OCI-LY7 (cell line): ENCODE measurements around the gene MIR17HG. TPM values are rescaled to one million over a fixed set of nuclear protein-coding genes. Genes with fewer than 3 reads are reported as not detected.

ENCODE experiments used
- BruUV-seq: library from RNA; stranded (reverse); fragments of 400-500 nt; replicated peaks from 2 replicates; lab custom pipeline; 2021; lab: Mats Ljungman, UMichigan
- CTCF ChIA-PET: fragments of 300-600 bp; sonication (Branson Sonifier 250); formaldehyde crosslinking; loops from one replicate; lab custom pipeline; 2022; ENCODE audit warnings: antibody characterized with exemption; ENCODE audit not compliant: unreplicated experiment; lab: Charles Lee
- POLR2A ChIA-PET: fragments of 300-600 bp; sonication (Branson Sonifier 250); formaldehyde crosslinking; loops from one replicate; lab custom pipeline; 2022; ENCODE audit warnings: antibody characterized with exemption; lab: Charles Lee
- DNase-seq: peaks from one replicate; pipeline ENCODE4 v3.0.0-alpha.2; 2015; ENCODE audit warnings: low spot score
- H2AFZ ChIP-seq: fragments of 200-600 bp; sonication (generic), shearing (Covaris generic); 2 replicates; pipeline ENCODE4 v1.6.1; 2014; ENCODE audit warnings: mild to moderate bottlenecking, antibody characterized with exemption, low read length, moderate library complexity
- H3K27ac ChIP-seq: fragments of 200-600 bp; sonication (generic); 2 replicates; pipeline ENCODE4 v1.5.1; 2014; ENCODE audit warnings: mixed run types, low read depth, mild to moderate bottlenecking, moderate library complexity, low read length, inconsistent platforms; ENCODE audit not compliant: poor library complexity, severe bottlenecking
- H3K36me3 ChIP-seq: fragments of 200-600 bp; sonication (generic); 2 replicates; pipeline ENCODE4 v1.6.1; 2014; ENCODE audit warnings: mild to moderate bottlenecking, antibody characterized with exemption, low read length, moderate library complexity, mixed read lengths; ENCODE audit not compliant: insufficient read depth
- H3K4me1 ChIP-seq: fragments of 200-600 bp; sonication (generic); 2 replicates; pipeline ENCODE4 v1.5.1; 2014; ENCODE audit warnings: mild to moderate bottlenecking, low read length; ENCODE audit not compliant: insufficient read depth, poor library complexity, severe bottlenecking
- H3K4me2 ChIP-seq: fragments of 200-600 bp; sonication (generic); 2 replicates; pipeline ENCODE4 v1.6.1; 2014; ENCODE audit warnings: mild to moderate bottlenecking, low read length
- H3K4me3 ChIP-seq: fragments of 200-600 bp; sonication (generic); 2 replicates; pipeline ENCODE4 v1.5.1; 2014; ENCODE audit warnings: mild to moderate bottlenecking, low read depth, low read length; ENCODE audit not compliant: poor library complexity, severe bottlenecking
- H3K79me2 ChIP-seq: fragments of 200-600 bp; sonication (generic); 2 replicates; pipeline ENCODE4 v1.6.1; 2016; ENCODE audit warnings: low read depth, mild to moderate bottlenecking, low read length, moderate library complexity, mixed read lengths; ENCODE audit not compliant: insufficient read depth
- H3K9me2 ChIP-seq: fragments of 200-600 bp; sonication (generic); 2 replicates; pipeline ENCODE4 v1.6.1; 2016; ENCODE audit warnings: mild to moderate bottlenecking, low read length, mixed read lengths; ENCODE audit not compliant: insufficient read depth
- H3K9me3 ChIP-seq: fragments of 200-600 bp; sonication (generic); 2 replicates; pipeline ENCODE4 v1.6.1; 2014; ENCODE audit warnings: mild to moderate bottlenecking, mixed run types, low read length, mixed read lengths
- H4K20me1 ChIP-seq: fragments of 200-600 bp; sonication (generic); 2 replicates; pipeline ENCODE4 v1.6.1; 2014; ENCODE audit warnings: mild to moderate bottlenecking, antibody characterized with exemption, low read length, moderate library complexity, mixed read lengths; ENCODE audit not compliant: insufficient read depth
- EZH2phosphoT487 ChIP-seq: fragments of 200-600 bp; sonication (generic); IDR thresholded peaks from 2 replicates; pipeline ENCODE4 v1.6.1; 2018; ENCODE audit warnings: low read depth, borderline replicate concordance, mild to moderate bottlenecking, mixed run types, antibody characterized with exemption, low read length, moderate library complexity, mixed read lengths
- intact Hi-C: fragments of 100-400 bp; cut with micrococcal nuclease; formaldehyde crosslinking; loops from one replicate; pipeline ENCODE4 v1.10.0; 2022; ENCODE audit not compliant: unreplicated experiment
- total RNA-seq, 2 experiments: library from RNA; depleted of rRNA in 1 of 2; stranded (reverse); fragments of >200 nt in 1 of 2; shearing (Covaris generic) in 1 of 2; gene quantifications; 2 replicates each; pipeline ENCODE4 v1.2.3, GENCODE V29; 2014 to 2022
- TF ChIP-seq, protein P1 (sequence below): fragments of 200-600 bp; sonication (generic); conservative IDR thresholded peaks from 2 replicates; pipeline ENCODE4 v1.5.1; 2014; ENCODE audit warnings: mild to moderate bottlenecking, antibody characterized with exemption, low read length, moderate library complexity, mixed read lengths

The MIR17HG gene
- total RNA-seq, 2 experiments from 2014 or later = 199 to 242 TPM

DNA sequence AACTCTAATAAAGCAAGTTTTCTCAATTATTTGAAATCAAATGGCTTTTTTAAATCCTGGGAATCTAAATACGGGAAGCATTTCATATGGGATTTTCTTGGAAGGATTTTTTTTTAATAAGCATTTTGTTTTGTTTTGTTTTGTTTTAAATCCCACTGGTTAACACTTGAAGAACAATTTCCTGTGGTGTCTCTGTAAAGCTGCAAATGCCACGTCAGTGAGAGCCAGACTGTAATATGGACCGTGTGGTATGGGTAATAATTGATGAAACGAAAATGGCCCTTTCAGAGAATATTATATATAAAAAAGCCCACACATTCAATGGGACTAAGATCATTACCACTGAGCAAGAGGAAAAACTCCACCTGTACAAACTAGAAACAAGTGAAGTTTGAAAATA is 33.9 kb upstream of the MIR17HG start:
- Histone ChIP-seq H3K9me2 (peaks cover 5% of the 10 kb centered on the region; the same call in 1 of the 2 replicates), H3K27ac (no peak overlapping the region), H3K4me2 (peak overlapping the region; percentile 0; the same call in 1 of the 2 replicates), H3K4me3 (no peak overlapping the region), H3K79me2 (no peaks in the 10 kb centered on the region), H2AFZ (peak overlapping the region; percentile 1; the same call in 1 of the 2 replicates), H3K4me1 (peaks cover 5% of the 10 kb centered on the region), H3K9me3 (no peaks in the 10 kb centered on the region), H3K36me3 (no peaks in the 10 kb centered on the region), H4K20me1 (no peaks in the 10 kb centered on the region)
- ChIA-PET CTCF (interaction anchor here (1.0 to 1.1 kb wide), 2 partner anchors 59 to 92 kb away, joined by 3 read pairs; no protein-coding TSS in a partner anchor), POLR2A (interaction anchor here (0.5 to 7.7 kb wide), 25 partner anchors 10 to 407 kb away, joined by 3 to 96 read pairs (median 5); partner anchors contain the start of gene MIR17HG)
- BruUV-seq = no TSS peak
- TF ChIP-seq, protein P1, sequence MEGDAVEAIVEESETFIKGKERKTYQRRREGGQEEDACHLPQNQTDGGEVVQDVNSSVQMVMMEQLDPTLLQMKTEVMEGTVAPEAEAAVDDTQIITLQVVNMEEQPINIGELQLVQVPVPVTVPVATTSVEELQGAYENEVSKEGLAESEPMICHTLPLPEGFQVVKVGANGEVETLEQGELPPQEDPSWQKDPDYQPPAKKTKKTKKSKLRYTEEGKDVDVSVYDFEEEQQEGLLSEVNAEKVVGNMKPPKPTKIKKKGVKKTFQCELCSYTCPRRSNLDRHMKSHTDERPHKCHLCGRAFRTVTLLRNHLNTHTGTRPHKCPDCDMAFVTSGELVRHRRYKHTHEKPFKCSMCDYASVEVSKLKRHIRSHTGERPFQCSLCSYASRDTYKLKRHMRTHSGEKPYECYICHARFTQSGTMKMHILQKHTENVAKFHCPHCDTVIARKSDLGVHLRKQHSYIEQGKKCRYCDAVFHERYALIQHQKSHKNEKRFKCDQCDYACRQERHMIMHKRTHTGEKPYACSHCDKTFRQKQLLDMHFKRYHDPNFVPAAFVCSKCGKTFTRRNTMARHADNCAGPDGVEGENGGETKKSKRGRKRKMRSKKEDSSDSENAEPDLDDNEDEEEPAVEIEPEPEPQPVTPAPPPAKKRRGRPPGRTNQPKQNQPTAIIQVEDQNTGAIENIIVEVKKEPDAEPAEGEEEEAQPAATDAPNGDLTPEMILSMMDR = no peak
- no peak for TF ChIP-seq EZH2phosphoT487
- no peak for DNase-seq
- intact Hi-C loops = loop anchor here (2.0 kb wide), 2 partner anchors 33 to 93 kb away; partner anchors contain the start of gene MIR17HG

DNA sequence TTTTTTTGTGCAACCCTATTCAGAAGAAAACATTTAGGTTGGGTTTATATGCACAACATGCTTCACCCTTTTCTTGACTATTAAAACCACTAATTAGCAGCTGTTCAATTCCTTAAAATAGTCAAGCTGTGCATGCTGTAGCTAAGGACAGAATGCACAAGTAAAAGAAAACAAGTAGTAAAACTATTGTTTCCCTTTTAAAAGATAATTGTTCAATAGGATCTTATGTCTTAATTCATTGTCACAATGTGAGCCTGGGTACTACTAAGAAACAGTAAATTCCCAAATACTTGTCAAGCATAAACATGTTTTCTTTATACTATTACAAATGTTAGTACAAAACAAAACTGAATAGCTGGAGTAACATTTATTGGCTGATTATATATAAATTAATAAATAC is 32.6 kb upstream of the MIR17HG start:
- peaks cover 5% of the 10 kb centered on the region; the same call in 1 of the 2 replicates for H3K9me2 ChIP-seq
- H3K4me1 ChIP-seq = peaks cover 5% of the 10 kb centered on the region
- no peak overlapping the region for H3K27ac ChIP-seq
- H4K20me1 ChIP-seq = no peaks in the 10 kb centered on the region
- TF ChIP-seq, protein P1 = no peak
- TF ChIP-seq EZH2phosphoT487 = no peak
- no peaks in the 10 kb centered on the region for H3K36me3 ChIP-seq
- H3K9me3 ChIP-seq = no peaks in the 10 kb centered on the region
- no peaks in the 10 kb centered on the region for H3K79me2 ChIP-seq
- no peak for DNase-seq
- ChIA-PET CTCF (no interaction called here), POLR2A (interaction anchor here (0.6 to 7.7 kb wide), 14 partner anchors 10 to 321 kb away, joined by 3 to 96 read pairs (median 4); partner anchors contain the start of gene MIR17HG)
- no peak overlapping the region for H2AFZ ChIP-seq
- H3K4me2 ChIP-seq = no peak overlapping the region
- no TSS peak for BruUV-seq
- intact Hi-C loops = no loop called here
- H3K4me3 ChIP-seq = no peak overlapping the region

DNA sequence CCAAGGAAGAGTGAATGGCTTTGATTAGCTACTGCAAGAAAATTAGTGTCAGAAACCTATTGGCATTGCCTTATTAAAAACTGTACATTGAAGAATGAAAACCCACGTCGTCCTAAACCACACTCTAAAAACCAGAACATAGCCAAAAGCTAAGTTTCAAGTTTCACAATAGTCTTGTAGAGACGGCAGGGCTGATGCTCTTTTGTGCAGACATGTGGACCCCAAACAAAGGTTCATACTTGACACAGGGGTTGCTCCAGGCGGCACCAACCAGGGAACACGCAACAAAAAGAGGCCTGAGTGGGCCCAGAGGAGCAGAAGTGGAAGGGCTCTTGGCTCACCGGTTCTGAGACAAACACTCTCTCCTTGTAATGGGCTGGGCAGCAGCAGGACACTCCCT is 28.6 kb upstream of the MIR17HG start:
- Histone ChIP-seq H2AFZ (no peak overlapping the region), H3K9me3 (no peaks in the 10 kb centered on the region), H3K79me2 (no peaks in the 10 kb centered on the region), H3K4me1 (no peaks in the 10 kb centered on the region), H3K9me2 (no peaks in the 10 kb centered on the region), H3K36me3 (no peaks in the 10 kb centered on the region), H4K20me1 (no peaks in the 10 kb centered on the region), H3K4me2 (no peak overlapping the region), H3K4me3 (no peak overlapping the region), H3K27ac (no peak overlapping the region)
- BruUV-seq = no TSS peak
- intact Hi-C loops = no loop called here
- TF ChIP-seq EZH2phosphoT487 = no peak
- TF ChIP-seq, protein P1 = no peak
- DNase-seq = no peak
- ChIA-PET POLR2A (interaction anchor here (0.6 to 1.1 kb wide), 2 partner anchors 13 to 40 kb away, joined by 3 to 5 read pairs; no protein-coding TSS in a partner anchor), CTCF (no interaction called here)
